Measurements from ENCODE around the gene PARM1.

PARM1 gene, protein sequence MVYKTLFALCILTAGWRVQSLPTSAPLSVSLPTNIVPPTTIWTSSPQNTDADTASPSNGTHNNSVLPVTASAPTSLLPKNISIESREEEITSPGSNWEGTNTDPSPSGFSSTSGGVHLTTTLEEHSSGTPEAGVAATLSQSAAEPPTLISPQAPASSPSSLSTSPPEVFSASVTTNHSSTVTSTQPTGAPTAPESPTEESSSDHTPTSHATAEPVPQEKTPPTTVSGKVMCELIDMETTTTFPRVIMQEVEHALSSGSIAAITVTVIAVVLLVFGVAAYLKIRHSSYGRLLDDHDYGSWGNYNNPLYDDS

DNA sequence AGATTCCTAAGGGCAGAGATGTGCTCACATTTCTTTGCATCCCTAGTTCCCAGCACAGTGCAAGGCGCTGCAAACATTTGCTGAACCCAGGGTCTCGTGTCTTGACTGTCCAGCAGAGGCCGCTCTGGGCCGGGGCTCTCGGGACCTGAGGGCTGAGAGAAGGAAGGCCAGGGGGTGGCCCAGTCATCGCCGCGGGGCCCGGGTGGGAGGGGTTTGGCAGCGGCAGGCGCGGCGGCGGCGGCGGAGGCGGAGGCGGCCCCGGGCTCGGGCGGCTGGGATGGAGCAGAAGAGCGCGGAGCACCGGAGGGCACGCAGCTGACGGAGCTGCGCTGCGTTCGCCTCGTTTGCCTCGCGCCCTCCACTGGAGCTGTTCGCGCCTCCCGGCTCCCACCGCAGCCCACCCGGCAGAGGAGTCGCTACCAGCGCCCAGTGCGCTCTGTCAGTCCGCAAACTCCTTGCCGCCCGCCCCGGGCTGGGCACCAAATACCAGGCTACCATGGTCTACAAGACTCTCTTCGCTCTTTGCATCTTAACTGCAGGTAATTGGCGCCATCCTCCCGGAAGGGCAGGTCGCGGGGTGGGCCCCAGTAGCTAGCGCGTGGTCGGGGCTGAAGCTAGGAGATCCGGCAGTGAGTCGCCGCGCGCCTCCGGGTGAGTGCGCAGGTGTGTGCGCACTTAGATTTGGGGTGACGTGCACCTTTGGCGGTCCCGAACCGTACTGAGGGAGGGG, at the start of gene PARM1:
TSS of gene PARM1 (plus strand) at position 285 of the 730 bp plus-strand sequence. CDS start at position 497, 212 bp downstream.
- DNase-seq (ENCODE audit: low spot score), result no peak

DNA sequence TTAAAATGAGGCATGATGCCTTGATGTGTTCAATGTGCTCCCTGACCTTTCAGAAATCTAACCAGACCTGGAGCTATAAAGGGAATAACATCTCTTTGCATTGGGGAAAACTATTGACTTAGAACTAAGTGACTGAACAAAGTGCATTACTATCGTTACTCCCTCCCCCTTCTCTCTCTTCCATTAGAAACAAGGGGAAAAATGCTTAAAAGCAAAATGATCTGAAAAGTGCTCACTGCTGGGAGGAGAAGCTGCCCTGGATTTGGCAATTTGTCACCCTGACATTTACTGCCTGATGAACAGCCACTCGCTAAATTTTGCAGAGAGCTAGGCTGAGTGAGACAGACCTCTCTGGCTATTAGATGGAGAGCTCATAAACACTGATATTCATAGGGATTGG, 48.6 kb upstream of the PARM1 start:
- no peak for DNase-seq (ENCODE audit: low spot score)

DNA sequence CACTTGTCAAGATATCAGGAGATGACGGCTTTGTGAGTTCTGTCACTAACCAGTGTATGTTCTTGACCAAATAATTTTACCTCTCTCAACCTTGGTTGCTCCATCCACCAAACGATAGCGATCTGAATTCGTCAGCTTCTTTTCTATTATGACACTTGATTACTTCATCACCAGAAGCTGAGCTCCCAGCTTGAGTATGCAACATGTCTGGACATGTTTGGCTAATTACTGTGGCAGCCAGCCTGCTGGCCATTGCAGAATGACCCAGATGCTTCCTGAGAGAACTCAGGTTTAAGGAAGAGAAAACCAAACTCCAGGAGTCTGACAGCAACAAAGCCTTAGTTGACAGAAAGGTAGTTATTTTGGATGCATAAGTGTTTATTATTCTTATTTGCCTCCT, 46.4 kb upstream of the PARM1 start:
- no peak for DNase-seq (ENCODE audit: low spot score)

DNA sequence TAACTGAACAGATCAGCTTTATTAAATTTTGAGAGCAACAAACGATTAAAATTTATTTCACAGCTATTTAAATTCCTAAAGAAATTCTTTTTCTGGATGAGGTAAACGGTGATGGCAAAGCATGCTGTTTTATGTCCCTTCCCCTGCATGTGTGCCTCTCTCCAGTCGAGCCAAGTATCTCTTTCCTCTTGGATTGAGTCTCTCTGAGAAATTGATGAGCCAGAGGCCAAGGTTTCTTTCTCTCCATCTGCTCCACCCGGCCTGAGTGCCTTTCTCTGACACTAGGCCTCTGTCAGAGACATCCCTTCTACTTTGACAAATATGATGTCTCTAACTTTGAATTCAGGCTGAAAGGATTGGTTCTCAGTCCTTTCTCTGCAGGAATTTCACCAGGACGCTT, 42.6 kb upstream of the PARM1 start:
- no peak for DNase-seq (ENCODE audit: low spot score)

DNA sequence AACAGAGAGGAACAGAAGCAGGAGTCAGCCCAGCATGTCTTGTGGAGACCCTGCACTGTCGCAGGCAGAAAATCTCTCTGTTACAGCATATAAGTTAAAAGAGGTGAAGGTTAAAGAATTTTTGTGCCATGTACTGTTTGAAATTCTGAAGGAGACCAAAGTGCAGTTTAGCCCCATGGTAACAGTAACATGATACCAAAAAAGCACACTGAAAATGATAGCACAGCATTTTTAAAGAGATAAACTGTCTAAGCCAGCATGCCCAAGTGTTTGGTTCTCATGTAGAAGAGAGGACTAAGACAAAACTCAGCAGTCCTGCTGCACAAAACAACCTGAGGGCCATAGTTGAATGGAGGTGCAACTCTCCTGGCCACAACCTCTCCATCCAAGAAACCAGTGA, 41.9 kb upstream of the PARM1 start:
- no peak for DNase-seq (ENCODE audit: low spot score)

DNA sequence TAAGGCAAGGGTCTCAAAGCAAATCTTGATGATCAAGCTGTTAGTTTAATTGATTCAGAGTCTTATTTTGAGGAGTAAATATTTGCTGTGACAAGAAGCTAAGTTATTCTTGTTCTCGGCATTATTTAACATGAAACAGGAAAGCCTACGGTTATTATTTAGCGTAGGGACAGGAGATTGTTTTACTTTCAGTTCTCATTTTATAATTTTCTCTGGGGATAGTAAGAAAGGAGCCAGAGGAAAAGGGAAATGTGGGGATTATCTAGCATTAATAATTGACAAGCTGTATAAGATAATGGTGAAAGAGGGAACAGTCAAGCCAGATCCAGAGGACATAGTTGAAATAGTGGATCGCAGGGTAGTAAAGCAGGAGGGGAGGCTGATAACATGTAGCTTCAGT, 39.7 kb upstream of the PARM1 start:
- no peak for DNase-seq (ENCODE audit: low spot score)

DNA sequence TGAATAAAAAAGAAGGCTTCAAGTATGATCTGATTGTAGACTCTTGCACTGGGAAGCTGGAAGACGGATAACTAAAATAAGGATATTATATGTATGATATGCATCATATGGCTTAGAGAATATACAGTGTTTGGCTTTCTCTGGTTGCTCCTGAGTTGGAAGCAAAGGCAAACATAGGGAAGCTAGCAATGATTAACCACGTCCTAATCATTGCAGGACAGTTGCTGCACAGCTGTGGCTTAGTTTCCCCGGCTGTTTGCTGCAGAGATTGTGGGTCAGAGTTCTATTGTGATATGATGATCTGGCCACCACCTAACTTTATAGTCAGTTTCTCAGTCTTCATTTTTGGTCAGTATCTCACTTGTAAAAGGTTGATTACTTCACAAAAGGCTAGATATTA, 36.3 kb upstream of the PARM1 start:
- no peak for DNase-seq (ENCODE audit: low spot score)

DNA sequence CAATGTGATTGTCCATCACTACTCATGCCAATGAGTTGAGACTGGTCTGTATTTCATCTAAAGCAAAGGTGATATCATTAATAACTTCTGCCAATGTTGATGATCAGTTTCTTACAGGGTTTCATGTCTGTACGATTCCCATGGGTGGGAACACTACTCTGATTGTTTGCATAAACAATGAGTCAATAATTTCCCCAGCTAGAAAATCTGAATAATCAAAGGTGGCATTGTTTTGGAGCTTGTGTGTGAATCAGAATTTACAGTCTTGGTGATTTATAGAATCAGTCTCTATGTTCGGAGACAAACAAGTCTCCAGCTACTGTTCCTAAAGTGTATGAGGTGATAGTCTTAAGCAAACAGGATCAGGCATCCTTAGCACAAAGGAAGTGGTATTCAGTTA, 35.5 kb upstream of the PARM1 start:
- DNase-seq (ENCODE audit: low spot score), result no peak

DNA sequence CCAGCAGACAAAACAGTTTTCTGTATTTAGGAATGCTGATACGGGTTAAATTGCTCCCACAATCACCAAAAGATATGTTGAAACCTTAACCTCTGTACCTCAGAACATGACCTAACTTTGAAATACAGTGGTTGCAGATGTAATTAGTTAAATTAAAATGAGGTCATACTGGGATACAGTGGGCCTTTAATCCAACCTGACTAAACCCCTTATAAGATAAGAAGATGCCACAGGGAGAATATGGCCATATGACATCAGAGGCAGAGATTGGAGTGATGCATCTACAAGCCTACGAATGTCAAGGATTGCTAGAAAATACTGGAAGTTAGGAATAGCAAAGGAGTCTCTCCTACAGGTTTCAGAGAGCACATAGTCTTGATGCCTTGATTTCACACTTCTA, 32.1 kb upstream of the PARM1 start:
- DNase-seq (ENCODE audit: low spot score), result no peak

DNA sequence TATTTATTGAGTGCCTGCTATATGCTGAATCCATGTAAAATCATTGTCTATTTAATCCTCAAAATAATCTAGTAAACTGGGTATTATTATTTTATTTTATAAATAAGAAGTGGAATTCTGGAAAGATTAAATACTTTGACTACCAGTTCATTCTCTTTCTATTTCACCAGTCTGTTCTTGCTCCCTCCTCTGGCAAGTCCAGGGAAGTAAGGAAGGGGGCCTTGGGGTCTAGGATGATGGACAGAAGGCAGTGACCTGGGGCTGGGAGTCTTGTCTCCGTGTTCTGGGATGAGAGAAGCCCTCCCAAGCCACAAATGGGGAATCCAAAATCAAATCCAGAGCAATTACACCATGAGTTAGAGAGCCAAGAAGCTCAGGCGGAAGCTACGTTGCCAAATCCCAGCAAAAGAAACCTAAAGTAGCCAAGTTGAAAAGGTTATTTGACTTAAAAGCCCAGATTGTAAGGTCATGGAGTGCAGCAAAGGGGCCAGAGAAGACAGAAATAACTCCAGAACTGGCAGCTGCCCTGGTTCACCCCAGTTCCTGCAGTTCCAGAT, 28.3 kb upstream of the PARM1 start:
- DNase-seq (ENCODE audit: low spot score), result no peak

DNA sequence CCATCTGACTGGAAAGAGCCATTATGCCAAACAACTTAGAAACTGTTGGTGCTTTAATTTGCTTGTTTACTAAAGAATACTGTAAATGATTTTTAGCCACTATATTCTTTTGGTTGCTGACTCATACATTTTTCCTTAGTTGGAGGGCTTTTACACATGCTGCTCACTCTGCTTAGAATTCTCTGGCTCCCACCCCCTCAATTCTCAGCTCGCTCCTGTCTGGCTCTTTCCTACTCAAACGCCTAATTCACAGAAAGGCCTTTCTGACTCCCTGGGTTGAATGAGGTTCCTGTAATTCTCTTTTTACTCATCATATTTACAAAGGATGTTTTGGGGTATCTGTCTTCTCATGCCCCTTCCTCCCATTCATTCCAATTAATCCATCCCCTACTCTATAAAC, 26.1 kb upstream of the PARM1 start:
- DNase-seq (ENCODE audit: low spot score), result no peak

DNA sequence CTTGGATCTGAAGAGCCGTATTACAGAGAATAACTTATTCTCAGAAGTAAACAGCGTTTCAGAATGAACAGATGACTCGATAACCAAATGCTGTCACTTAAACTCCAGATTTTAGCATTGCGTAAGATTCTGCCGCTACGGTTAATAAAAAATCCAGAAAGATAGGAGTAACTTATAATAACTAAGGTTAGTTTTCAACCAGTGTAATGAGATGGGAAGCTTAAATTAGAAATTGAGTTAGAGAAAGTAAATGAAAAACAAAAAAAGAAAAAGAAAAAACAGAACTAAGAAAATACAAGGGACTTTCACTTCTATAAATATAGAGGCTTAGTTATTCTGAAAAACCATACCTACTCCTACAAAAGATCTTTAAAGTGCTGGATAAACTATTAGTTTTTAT, 13.1 kb upstream of the PARM1 start:
- DNase-seq (ENCODE audit: low spot score), result no peak

DNA sequence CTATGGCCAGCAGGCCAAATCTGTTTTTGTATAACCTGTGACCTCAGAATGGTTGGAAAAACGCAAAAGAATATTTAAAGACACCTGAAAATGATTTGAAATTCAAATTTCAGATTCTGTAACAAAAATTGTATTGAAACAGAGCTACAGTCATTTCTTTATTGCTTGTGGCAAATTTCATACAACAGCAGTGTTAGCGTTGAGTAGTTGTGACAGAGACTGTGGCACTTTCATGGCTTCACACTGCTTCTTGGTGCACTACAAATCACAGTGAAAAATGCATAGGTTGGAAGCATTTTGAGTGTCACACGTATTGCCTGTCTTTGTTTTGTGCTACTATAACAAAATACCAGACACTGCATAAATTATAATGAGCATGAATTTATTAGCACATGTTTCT, 12.2 kb upstream of the PARM1 start:
- DNase-seq (ENCODE audit: low spot score), result no peak

DNA sequence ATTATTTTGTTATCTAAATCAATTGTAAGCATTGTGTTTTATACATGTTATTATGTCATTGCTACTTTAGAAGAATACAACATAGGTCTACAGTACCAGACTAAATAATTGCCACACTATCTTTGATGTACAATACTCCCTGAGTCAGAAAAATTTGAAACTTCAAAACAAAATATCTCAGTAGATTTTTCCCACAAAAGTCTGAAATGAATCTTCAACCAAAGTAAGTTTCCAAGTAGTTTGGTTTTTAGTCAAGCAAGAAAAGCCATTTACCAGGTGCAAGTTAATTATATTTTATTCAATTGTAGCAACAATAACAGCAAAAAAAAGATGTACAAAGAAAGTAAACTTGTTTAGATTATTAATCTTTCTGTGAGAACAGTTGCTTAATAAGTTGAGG, 11.4 kb upstream of the PARM1 start:
- no peak for DNase-seq (ENCODE audit: low spot score)

DNA sequence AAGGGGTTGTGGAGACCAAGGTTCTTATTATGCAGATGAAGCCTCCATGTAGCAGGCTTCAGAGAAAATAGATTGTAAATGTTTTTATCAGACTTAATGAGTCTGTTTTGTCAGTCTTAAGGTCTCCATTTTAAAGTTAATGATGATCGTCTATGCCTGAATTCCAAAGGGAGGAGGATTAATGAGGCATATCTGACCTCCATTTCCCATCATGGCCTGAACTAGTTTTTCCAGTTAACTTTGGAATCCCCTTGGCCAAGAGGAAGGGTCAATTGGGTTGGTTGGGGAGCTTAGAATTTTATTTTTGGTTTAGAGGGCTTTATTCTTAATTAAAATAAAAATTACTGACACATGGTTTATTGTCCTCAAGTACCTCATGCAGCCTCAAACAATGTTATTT, 6.9 kb upstream of the PARM1 start:
- no peak for DNase-seq (ENCODE audit: low spot score)

DNA sequence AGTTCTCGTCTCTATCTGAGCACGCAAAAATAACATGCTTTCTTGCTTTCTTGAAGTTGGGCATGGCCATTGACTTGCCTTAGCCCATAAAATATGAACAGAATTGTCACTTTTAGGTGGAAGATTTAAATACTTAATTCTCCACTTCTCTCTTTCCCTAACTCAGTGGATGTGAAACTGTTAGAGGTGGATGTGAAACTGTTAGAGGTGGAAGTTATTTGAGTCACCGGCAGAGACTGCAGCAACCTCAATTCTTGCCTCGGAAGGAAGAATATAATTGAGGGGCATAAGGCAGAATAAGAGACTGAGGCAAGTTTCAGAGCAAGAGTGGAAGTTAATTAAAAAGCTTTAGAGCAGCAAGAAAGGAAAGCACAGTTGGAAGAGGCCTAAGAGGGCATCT, 2.8 kb upstream of the PARM1 start:
- no peak for DNase-seq (ENCODE audit: low spot score)

DNA sequence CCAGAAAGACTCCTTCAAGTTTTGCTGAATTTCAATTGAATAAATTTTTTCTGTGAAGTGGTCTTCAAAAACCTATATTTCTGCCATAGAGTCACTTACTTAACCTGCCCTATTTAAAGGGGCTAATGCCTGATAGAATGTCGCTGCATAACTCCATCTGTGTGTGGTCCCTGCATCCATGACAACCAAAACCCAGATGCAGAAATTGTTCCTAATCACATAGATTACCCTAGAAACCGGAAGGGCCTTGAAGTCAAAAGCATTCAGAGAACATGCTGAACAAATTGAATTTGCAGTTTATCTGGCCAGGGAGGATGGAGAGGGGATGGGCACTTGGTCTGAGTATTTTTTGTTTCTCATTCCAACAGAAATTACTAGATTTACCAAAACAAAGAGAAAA, 1.5 kb upstream of the PARM1 start:
- no peak for DNase-seq (ENCODE audit: low spot score)

DNA sequence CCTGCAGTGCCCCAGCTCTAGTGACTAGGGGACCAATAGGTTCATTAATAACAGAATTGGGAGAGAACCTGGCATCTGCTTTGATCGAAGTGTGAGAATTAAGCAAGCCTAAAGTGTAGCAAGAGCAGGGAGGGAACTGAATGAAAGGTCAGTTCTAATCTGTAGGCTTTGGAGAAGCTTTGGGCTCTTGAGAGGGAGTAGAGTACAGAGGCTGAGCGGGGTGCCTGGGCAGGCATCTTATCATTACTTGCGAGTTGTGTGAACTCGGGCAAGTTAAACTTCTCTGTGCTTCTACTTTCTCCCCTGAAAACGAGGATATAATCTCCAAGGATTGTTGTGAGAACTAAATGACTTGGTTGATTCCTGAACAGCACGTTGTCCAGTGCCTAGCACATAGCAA, 906 bp upstream of the PARM1 start:
- no peak for DNase-seq (ENCODE audit: low spot score)

DNA sequence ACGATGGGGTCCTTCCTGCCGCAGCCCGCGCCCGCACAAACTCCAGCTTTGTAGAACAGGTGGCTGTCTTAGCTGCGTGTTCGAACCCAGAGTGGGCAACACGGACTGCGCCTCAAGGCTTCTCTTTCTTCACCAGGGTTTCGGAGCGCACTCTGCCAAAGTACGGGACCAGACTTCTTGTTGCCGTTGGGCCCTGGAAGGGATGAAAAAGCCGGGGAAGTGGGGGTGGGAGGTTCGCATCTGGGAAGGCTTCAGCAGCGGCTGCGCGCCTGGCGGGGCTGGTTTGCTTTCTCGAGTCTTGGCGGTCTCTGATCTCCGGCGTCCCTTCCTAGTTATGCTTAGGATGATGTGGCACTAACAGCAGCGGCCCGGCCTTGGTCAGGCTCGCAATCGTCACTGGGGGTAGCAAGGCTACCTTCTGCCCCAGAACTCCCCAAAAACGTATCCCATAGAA, 673 bp downstream of the PARM1 start:
- DNase-seq (ENCODE audit: low spot score), result no peak

DNA sequence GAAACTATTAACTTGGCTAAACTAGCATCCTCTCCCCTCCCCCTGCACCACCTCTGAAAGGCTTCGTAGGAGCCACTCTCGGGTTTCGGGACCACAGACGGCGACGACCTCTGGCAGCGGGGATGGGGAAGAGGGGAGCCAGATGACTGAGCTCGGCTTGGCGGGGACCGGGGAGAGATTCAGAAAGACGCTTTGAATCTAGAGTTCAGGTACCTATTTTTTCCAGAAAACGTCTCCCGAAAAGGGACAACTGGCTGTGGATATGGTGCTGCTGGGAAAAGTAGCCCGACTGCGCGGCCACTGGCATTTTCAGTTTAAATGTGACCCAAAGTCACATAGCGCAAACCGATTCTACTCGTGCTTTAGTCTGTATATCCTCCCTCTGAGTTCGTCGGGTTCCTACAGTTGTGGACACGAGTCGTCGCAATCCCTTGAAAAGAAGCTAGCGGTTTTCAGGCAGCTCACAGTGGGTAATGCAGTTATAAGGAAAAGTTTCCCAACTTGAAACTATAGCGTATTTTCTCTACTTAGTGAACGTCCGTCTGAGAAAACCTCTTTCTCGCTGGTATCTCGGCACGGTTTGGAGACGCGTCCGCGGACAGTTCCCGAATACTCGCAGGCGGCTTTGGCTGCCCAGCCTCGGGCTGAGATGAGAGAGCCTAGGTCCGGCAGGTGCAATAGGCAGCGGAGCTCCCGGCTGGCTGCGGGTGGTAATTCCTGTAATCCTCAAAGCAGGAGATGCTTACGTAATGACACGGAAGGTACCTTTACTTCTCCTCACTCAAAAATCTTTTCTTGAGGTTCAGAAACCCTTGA, 1.3 kb downstream of the PARM1 start:
- no peak for DNase-seq (ENCODE audit: low spot score)

DNA sequence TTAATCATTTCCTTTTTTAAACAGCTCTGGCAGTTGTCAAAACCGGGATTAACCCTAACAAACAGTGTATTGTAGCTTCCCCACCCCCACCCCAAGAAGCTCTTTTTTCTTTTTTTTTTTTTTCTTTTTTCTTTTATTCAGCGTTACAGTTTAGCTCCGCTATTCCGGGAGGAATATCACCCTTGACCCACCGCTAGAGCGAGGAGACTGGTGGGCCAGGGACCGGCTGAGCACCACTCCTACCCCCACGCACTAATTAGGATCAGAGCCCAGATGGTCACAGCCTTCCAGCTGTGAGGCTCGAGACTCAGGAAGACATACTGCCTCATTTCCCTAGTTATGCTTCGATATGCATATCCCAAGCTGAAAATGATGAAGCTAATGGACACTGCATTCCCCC, 2.0 kb downstream of the PARM1 start:
- no peak for DNase-seq (ENCODE audit: low spot score)

DNA sequence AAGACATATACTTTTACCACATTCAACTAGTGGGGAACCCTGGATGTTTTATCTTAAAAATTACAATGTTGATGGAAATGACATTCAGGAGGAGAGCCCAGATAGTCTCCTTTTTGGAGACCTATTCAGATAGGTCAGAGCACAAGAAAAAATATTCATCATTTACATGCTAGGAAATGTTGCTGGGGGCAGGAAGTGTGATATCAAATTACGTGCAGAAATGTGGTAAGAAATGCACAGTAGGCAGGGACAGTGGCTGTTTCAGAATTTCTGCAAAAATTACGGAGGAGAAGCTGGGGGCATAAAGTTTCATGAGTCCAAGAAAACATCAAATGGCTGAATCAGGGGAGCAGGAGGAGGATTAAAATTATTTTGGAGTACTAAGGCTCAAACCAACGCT, 8.2 kb downstream of the PARM1 start:
- no peak for DNase-seq (ENCODE audit: low spot score)
